K562 (cell line): ENCODE data around the gene WDR35. TPM values are rescaled to one million over a fixed set of nuclear protein-coding genes. Genes with fewer than 3 reads are reported as not detected.

ENCODE experiments used
- ATAC-seq: fragments of 200-7000 bp; cut with Tn5 transposase; 3 replicates; pipeline ENCODE4 v1.9.1; 2020; ENCODE audit warnings: moderate library complexity
- BruUV-seq: library from RNA; stranded (reverse); fragments of 400-500 nt; replicated peaks from 2 replicates; lab custom pipeline; 2021; lab: Mats Ljungman, UMichigan
- CTCF ChIA-PET: fragments of 300-600 bp; formaldehyde crosslinking; extraction: SDS; loops from one replicate; lab custom pipeline; 2021; ENCODE audit warnings: low intra/inter-chr PET ratio; lab: Yijun Ruan, JAX
- POLR2A ChIA-PET: fragments of 300-600, 350-650 bp; sonication (Branson Sonifier 250); formaldehyde crosslinking; extraction: SDS; loops from one replicate; lab custom pipeline; 2021; ENCODE audit warnings: antibody characterized with exemption, inconsistent platforms; lab: Yijun Ruan, JAX
- DNase-seq, 4 experiments: peaks; one replicate each; pipeline versions ENCODE4 v3.0.0 to v3.0.0-alpha.2; 2011 to 2018; ENCODE audit warnings: low spot score in 3 of 4, mixed read lengths in 3 of 4; ENCODE audit errors: extremely low read depth in 1 of 4
- FAIRE-seq: peaks from 2 replicates; lab custom pipeline; 2011; peaks lifted over from hg19 to GRCh38; lab: Jason Lieb, UNC
- H2AFZ ChIP-seq: 2 replicates; pipeline ENCODE4 v1.6.0; 2011; ENCODE audit warnings: low read depth, low read length, control low read depth, inconsistent platforms
- H3K27ac ChIP-seq: fragments of 200-600 bp; 3 replicates; pipeline ENCODE4 v1.8.0; 2011; ENCODE audit warnings: low read depth, mild to moderate bottlenecking, control low read depth, inconsistent platforms, low read length, moderate library complexity, mixed read lengths; ENCODE audit errors: extremely low read depth
- H3K27me3 ChIP-seq, 2 experiments: fragments of 300-600 bp in 1 of 2; 2 replicates in 1 of 2; 3 replicates in 1 of 2; pipeline versions ENCODE4 v1.6.0 to v1.8.0; 2011; ENCODE audit warnings: inconsistent platforms in 2 of 2, low read length in 2 of 2, mild to moderate bottlenecking in 1 of 2, mixed read lengths in 1 of 2, moderate library complexity in 1 of 2; ENCODE audit not compliant: control insufficient read depth in 2 of 2, insufficient read depth in 2 of 2
- H3K36me3 ChIP-seq: fragments of 300-600 bp; 3 replicates; pipeline ENCODE4 v1.8.0; 2011; ENCODE audit warnings: mild to moderate bottlenecking, low read length, inconsistent platforms; ENCODE audit not compliant: control insufficient read depth, insufficient read depth
- H3K4me1 ChIP-seq, 2 experiments: fragments of 200-600 bp in 1 of 2; replicated peaks in 1 of 2; 2 replicates in 1 of 2; 3 replicates in 1 of 2; pipeline versions ENCODE4 v1.5.1 to v1.8.0; 2011; ENCODE audit warnings: inconsistent platforms in 2 of 2, low read length in 2 of 2, mild to moderate bottlenecking in 1 of 2, mixed read lengths in 1 of 2, moderate library complexity in 1 of 2; ENCODE audit not compliant: control insufficient read depth in 2 of 2, insufficient read depth in 2 of 2
- H3K4me2 ChIP-seq: 2 replicates; pipeline ENCODE4 v1.6.1; 2011; ENCODE audit warnings: low read length, control low read depth, inconsistent platforms, mixed read lengths; ENCODE audit not compliant: insufficient read depth
- H3K4me3 ChIP-seq: fragments of 200-600 bp; sonication (generic), shearing (Covaris generic); 2 replicates; pipeline ENCODE4 v1.5.1; 2016; ENCODE audit warnings: control low read depth, inconsistent platforms
- H3K79me2 ChIP-seq: fragments of 200-600 bp; 3 replicates; pipeline ENCODE4 v1.8.0; 2011; ENCODE audit warnings: low read length, inconsistent platforms; ENCODE audit not compliant: control insufficient read depth, insufficient read depth
- H3K9ac ChIP-seq, 2 experiments: 2 replicates each; pipeline versions ENCODE4 v1.6.0 to v1.6.1; 2011; ENCODE audit warnings: low read depth in 2 of 2, low read length in 2 of 2, control low read depth in 1 of 2, inconsistent platforms in 1 of 2, mild to moderate bottlenecking in 1 of 2, mixed read lengths in 1 of 2; ENCODE audit not compliant: insufficient read depth in 1 of 2
- H3K9me1 ChIP-seq: one replicate; pipeline ENCODE4 v1.6.0; 2011; ENCODE audit warnings: inconsistent platforms, mild to moderate bottlenecking, low read length, moderate library complexity; ENCODE audit not compliant: control insufficient read depth, insufficient read depth
- H3K9me3 ChIP-seq: replicated peaks from 2 replicates; pipeline ENCODE4 v1.5.1; 2011; ENCODE audit warnings: low read depth, low read length, inconsistent platforms; ENCODE audit not compliant: control insufficient read depth, insufficient read depth
- H4K20me1 ChIP-seq: replicated peaks from 2 replicates; pipeline ENCODE4 v1.6.1; 2011; ENCODE audit warnings: low read length, inconsistent platforms, mixed read lengths; ENCODE audit not compliant: control insufficient read depth, insufficient read depth
- ATF1 ChIP-seq, 2 experiments: fragments of 450-650 bp in 1 of 2; IDR thresholded peaks; 2 replicates each; pipeline ENCODE4 v1.6.1; 2016; ENCODE audit warnings: missing compliant biosample characterization in 1 of 2, missing genetic modification characterization in 1 of 2
- CHCHD3 ChIP-seq: fragments of 250-450 bp; sonication (Bioruptor Pico); IDR thresholded peaks from 2 replicates; pipeline ENCODE4 v2.1.2; 2022; ENCODE audit warnings: mild to moderate bottlenecking
- HOXB6 ChIP-seq: fragments of 250-450 bp; sonication (Bioruptor Pico); IDR thresholded peaks from 2 replicates; pipeline ENCODE4 v1.5.1; 2022; ENCODE audit warnings: mild to moderate bottlenecking, borderline replicate concordance
- KLF1 ChIP-seq: fragments of 450-650 bp; IDR thresholded peaks from 2 replicates; pipeline ENCODE4 v1.6.1; 2016; ENCODE audit warnings: missing genetic modification characterization, missing compliant biosample characterization
- MECOM ChIP-seq: fragments of 250-450 bp; sonication (Bioruptor Pico); IDR thresholded peaks from 2 replicates; pipeline ENCODE4 v1.8.0; 2022; ENCODE audit warnings: inconsistent platforms
- POLR3G ChIP-seq: IDR thresholded peaks from 2 replicates; pipeline ENCODE4 v1.6.1; 2011; ENCODE audit not compliant: insufficient read length, insufficient replicate concordance; ENCODE audit errors: extremely low read depth
- PPARD ChIP-seq: fragments of 250-450 bp; sonication (Bioruptor Pico); IDR thresholded peaks from 2 replicates; pipeline ENCODE4 v1.8.0; 2022; ENCODE audit warnings: inconsistent platforms, mild to moderate bottlenecking, moderate library complexity
- RBM25 ChIP-seq: fragments of 200-400 bp; formaldehyde crosslinking; IDR thresholded peaks from 2 replicates; pipeline ENCODE4 v1.6.1; 2018; ENCODE audit warnings: low read length, low read depth, moderate library complexity; ENCODE audit not compliant: severe bottlenecking
- TGIF2 ChIP-seq: sonication (generic); formaldehyde crosslinking; IDR thresholded peaks from 2 replicates; pipeline ENCODE4 v1.8.1; 2022; ENCODE audit warnings: mild to moderate bottlenecking, missing genetic modification reagents, moderate library complexity
- ZNF717 ChIP-seq: fragments of 250-450 bp; sonication (Bioruptor Pico); IDR thresholded peaks from 2 replicates; pipeline ENCODE4 v1.5.0; 2021
- ZNF77 ChIP-seq: fragments of 250-450 bp; sonication (Bioruptor Pico); IDR thresholded peaks from 2 replicates; pipeline ENCODE4 v1.5.0; 2020
- WGBS: fragments of 100-300 bp; shearing (Covaris generic); methylation state at CpG from one replicate; pipeline ENCODE4 v1.1.6; 2016; ENCODE audit warnings: low coverage, mixed read lengths; ENCODE audit not compliant: insufficient coverage; ENCODE audit errors: missing lambda C conversion rate; 5-methylcytosine and 5-hydroxymethylcytosine counted together
- in situ Hi-C: fragments of 300-500 bp; cut with MboI; formaldehyde crosslinking; loops from 4 replicates; pipeline ENCODE4 v1.15.0; 2018; ENCODE audit warnings: inconsistent platforms, mixed read lengths
- intact Hi-C: fragments of 100-400 bp; cut with micrococcal nuclease; formaldehyde crosslinking; loops from 2 replicates; pipeline ENCODE4 v1.14.2; 2022
- polyA plus RNA-seq, 8 experiments: library from polyadenylated mRNA; depleted of rRNA in 4 of 8; stranded (reverse) in 5 of 8; unstranded in 3 of 8; fragments of >200 nt; fragmentation: Nextera tagmentation in 2 of 8; fragmentation: Illumina TruSeq in 1 of 8; extraction: Ambion mirVana in 2 of 8; extraction: Trizol in 1 of 8; gene quantifications; 2 replicates each; pipeline versions ENCODE4 v1.2.1 to v1.2.3, GENCODE V29; 2011 to 2014; ENCODE audit warnings: inconsistent platforms in 1 of 8, missing spikeins in 1 of 8
- total RNA-seq, 7 experiments: library from RNA; depleted of rRNA in 6 of 7; stranded (reverse); fragments of >200 nt in 6 of 7; fragmentation: Illumina TruSeq in 2 of 7; extraction: Trizol in 2 of 7; gene quantifications; 2 replicates each; pipeline versions ENCODE4 v1.2.1 to v1.2.3, GENCODE V29; 2011 to 2021; ENCODE audit warnings: low replicate concordance in 1 of 7
- TF ChIP-seq, protein P1 (sequence below), 2 experiments: fragments of 450-650 bp; formaldehyde crosslinking in 1 of 2; IDR thresholded peaks; 2 replicates each; pipeline versions ENCODE4 v1.4.0 to v1.6.1; 2014 to 2020; ENCODE audit warnings: mild to moderate bottlenecking in 2 of 2, borderline replicate concordance in 1 of 2, low read depth in 1 of 2

The WDR35 gene
- total and polyA plus RNA-seq, 9 of the 15 experiments (the other 6 are each of a cell fraction or from before 2014, with no cell fraction given): 3.3 to 13.1 (median 8.0) TPM

- BruUV-seq: no TSS peak
- no peaks in the 10 kb centered on the region for H4K20me1 ChIP-seq
- H2AFZ ChIP-seq: no peak overlapping the region
- no peaks in the 10 kb centered on the region for H3K9me3 ChIP-seq
- ATAC-seq (no peak), FAIRE-seq (no peak), DNase-seq (no peak)
- H3K36me3 ChIP-seq: no peaks in the 10 kb centered on the region
- no peaks in the 10 kb centered on the region for H3K4me1 ChIP-seq
- no peak overlapping the region for H3K9ac ChIP-seq
- no peak overlapping the region for H3K27ac ChIP-seq
- H3K9me1 ChIP-seq: no peaks in the 10 kb centered on the region
- intact Hi-C loops (no loop called here), in situ Hi-C loops (loop anchor here (5.0 kb wide), 1 partner anchor 87 kb away; no protein-coding TSS in a partner anchor)
- CTCF ChIA-PET: interaction anchor here (0.6 kb wide), 1 partner anchor 48 kb away, joined by 3 read pairs; no protein-coding TSS in a partner anchor
- no peak overlapping the region for H3K4me2 ChIP-seq
- H3K27me3 ChIP-seq: peaks cover 14 to 23% of the 10 kb centered on the region in 2 experiments; a peak in 3 of 5 replicates
- 54% methylated on average over 10 of the region's 10 CpGs for WGBS
- H3K79me2 ChIP-seq: no peaks in the 10 kb centered on the region
- POLR2A ChIA-PET: no interaction called here
- H3K4me3 ChIP-seq: no peak overlapping the region
- TF ChIP-seq ATF1 (CRISPR knock-in tag; IDR thresholded peaks at IDR 0.05) (no peak), ATF1 (tag; IDR thresholded peaks at IDR 0.05) (no peak), ZNF77 (CRISPR knock-in tag) (no peak), CHCHD3 (CRISPR knock-in tag) (no peak), KLF1 (tag) (no peak), MECOM (CRISPR knock-in tag) (no peak), ZNF717 (CRISPR knock-in tag) (no peak), RBM25 (no peak), POLR3G (no peak), HOXB6 (CRISPR knock-in tag) (no peak), PPARD (CRISPR knock-in tag) (no peak), TGIF2 (CRISPR knock-in tag) (no peak)
- TF ChIP-seq, protein P1, sequence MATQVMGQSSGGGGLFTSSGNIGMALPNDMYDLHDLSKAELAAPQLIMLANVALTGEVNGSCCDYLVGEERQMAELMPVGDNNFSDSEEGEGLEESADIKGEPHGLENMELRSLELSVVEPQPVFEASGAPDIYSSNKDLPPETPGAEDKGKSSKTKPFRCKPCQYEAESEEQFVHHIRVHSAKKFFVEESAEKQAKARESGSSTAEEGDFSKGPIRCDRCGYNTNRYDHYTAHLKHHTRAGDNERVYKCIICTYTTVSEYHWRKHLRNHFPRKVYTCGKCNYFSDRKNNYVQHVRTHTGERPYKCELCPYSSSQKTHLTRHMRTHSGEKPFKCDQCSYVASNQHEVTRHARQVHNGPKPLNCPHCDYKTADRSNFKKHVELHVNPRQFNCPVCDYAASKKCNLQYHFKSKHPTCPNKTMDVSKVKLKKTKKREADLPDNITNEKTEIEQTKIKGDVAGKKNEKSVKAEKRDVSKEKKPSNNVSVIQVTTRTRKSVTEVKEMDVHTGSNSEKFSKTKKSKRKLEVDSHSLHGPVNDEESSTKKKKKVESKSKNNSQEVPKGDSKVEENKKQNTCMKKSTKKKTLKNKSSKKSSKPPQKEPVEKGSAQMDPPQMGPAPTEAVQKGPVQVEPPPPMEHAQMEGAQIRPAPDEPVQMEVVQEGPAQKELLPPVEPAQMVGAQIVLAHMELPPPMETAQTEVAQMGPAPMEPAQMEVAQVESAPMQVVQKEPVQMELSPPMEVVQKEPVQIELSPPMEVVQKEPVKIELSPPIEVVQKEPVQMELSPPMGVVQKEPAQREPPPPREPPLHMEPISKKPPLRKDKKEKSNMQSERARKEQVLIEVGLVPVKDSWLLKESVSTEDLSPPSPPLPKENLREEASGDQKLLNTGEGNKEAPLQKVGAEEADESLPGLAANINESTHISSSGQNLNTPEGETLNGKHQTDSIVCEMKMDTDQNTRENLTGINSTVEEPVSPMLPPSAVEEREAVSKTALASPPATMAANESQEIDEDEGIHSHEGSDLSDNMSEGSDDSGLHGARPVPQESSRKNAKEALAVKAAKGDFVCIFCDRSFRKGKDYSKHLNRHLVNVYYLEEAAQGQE (IDR thresholded peaks at IDR 0.05; ENCODE audit: borderline replicate concordance): no peak
- TF ChIP-seq, protein P1 (CRISPR knock-in tag; IDR thresholded peaks at IDR 0.05; ENCODE audit: low read depth): no peak
Measured at GRCh38 chr2:20005067-20005627, 15.2 kb upstream of the WDR35 start.
